ENCODE measurements around the gene LHCGR. TPM values are rescaled to one million over a fixed set of nuclear protein-coding genes. Genes with fewer than 3 reads are reported as not detected.

LHCGR gene
- not detected in 2 replicates for polyA plus RNA-seq (2012; rRNA removed)
- polyA plus RNA-seq (2012; cell fraction: cytosol; rRNA removed), result not detected in 2 replicates
- polyA plus RNA-seq (2012; cell fraction: nucleus; rRNA removed), result not detected in 2 replicates

GRCh38 chr2:48755473-48755872, at the start of gene LHCGR:
Gene LHCGR (minus strand): TSS chr2:48755724. CDS start chr2:48755671, 53 bp downstream.
- Histone ChIP-seq H3K36me3 (replicated peaks in 1 of 2; ENCODE audit: control insufficient read depth in 1 of 2, insufficient read depth in 2 of 2, low read length in 1 of 2) (no peaks in the 10 kb centered on the region), H3K79me2 (ENCODE audit: insufficient read depth) (no peaks in the 10 kb centered on the region), H3K9me3 (no peaks in the 10 kb centered on the region), H3K27ac (ENCODE audit: low read depth in 2 of 2, low read length in 1 of 2) (no peak within 1 kb of the TSS), H3K9ac (no peak within 1 kb of the TSS), H3K4me2 (no peak within 1 kb of the TSS), H3K4me3 (ENCODE audit: low read depth in 2 of 2, low read length in 1 of 2) (peak within 1 kb of the TSS in 1 of 2 experiments; percentile 0; a peak in 1 of 4 replicates), H3F3A (replicated peaks; ENCODE audit: insufficient read depth) (no peaks in the 10 kb centered on the region), H3K4me1 (ENCODE audit: control insufficient read depth in 1 of 2, insufficient read depth in 2 of 2, low read depth in 1 of 2, low read length in 1 of 2) (no peaks in the 10 kb centered on the region; a peak in 1 of 4 replicates), H3K9me2 (no peaks in the 10 kb centered on the region), H2AFZ (ENCODE audit: low read depth) (no peak within 1 kb of the TSS), H4K20me1 (ENCODE audit: insufficient read depth) (no peaks in the 10 kb centered on the region), H3K27me3 (ENCODE audit: insufficient read depth) (no peaks in the 10 kb centered on the region; the same call in 1 of the 2 replicates)
- CTCF ChIA-PET, result interaction anchor here (1.4 kb wide), 1 partner anchor 28 kb away, joined by 3 read pairs; no protein-coding TSS in a partner anchor
- TF ChIP-seq POLR2AphosphoS5 (IDR thresholded peaks at IDR 0.05; ENCODE audit: low read depth, low read length) (no peak), SMC3 (IDR thresholded peaks at IDR 0.05; ENCODE audit: low read depth, low read length) (no peak), FOXJ3 (CRISPR knock-in tag; IDR thresholded peaks at IDR 0.05) (no peak), SIN3A (IDR thresholded peaks at IDR 0.05; ENCODE audit: borderline replicate concordance, low read depth, low read length) (no peak), RCOR1 (IDR thresholded peaks at IDR 0.05; ENCODE audit: low read length) (no peak), MEF2A (IDR thresholded peaks at IDR 0.05; ENCODE audit: borderline replicate concordance, low read depth) (no peak), RFX5 (IDR thresholded peaks at IDR 0.05; ENCODE audit: low read length) (no peak), NRF1 (IDR thresholded peaks at IDR 0.05; ENCODE audit: low read depth, low read length) (no peak), ZBTB33 (IDR thresholded peaks at IDR 0.05; ENCODE audit: borderline replicate concordance, low read depth) (no peak), TCF12 (IDR thresholded peaks at IDR 0.05) (no peak)
- TF ChIP-seq, protein P1, sequence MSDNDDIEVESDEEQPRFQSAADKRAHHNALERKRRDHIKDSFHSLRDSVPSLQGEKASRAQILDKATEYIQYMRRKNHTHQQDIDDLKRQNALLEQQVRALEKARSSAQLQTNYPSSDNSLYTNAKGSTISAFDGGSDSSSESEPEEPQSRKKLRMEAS (IDR thresholded peaks at IDR 0.05; ENCODE audit: low read depth), result no peak
- TF ChIP-seq, protein P2, sequence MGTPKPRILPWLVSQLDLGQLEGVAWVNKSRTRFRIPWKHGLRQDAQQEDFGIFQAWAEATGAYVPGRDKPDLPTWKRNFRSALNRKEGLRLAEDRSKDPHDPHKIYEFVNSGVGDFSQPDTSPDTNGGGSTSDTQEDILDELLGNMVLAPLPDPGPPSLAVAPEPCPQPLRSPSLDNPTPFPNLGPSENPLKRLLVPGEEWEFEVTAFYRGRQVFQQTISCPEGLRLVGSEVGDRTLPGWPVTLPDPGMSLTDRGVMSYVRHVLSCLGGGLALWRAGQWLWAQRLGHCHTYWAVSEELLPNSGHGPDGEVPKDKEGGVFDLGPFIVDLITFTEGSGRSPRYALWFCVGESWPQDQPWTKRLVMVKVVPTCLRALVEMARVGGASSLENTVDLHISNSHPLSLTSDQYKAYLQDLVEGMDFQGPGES (IDR thresholded peaks at IDR 0.05; ENCODE audit: low read depth, low read length), result no peak
- TF ChIP-seq, protein P3, sequence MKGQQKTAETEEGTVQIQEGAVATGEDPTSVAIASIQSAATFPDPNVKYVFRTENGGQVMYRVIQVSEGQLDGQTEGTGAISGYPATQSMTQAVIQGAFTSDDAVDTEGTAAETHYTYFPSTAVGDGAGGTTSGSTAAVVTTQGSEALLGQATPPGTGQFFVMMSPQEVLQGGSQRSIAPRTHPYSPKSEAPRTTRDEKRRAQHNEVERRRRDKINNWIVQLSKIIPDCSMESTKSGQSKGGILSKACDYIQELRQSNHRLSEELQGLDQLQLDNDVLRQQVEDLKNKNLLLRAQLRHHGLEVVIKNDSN (IDR thresholded peaks at IDR 0.05; ENCODE audit: borderline replicate concordance, low read depth), result no peak
- 44% methylated on average over 25 of the region's 37 CpGs for WGBS (ENCODE audit: low lambda C conversion rate)
- POLR2A ChIA-PET, result no interaction called here
- DNase-seq, result peak; percentile 45

DNA sequence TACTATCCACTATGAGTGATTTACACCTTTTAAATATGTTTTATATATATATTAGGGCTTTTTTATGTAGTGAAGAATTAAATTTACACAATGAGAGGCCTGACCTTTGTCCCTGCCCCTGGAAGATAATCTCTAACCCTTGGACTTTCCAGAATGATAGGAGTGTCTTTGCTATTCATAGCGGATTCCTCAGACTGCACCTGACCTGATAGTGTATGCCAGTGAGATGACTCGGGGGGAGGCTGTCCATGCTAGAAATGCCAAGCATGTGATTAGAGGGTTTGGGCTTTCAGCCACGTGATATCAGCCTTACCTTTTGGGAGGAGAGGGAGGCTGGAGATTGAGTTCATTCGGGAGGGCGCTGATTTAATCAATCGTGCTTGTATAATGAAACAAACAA, 44.1 kb upstream of the LHCGR start:
- H3K27ac ChIP-seq (ENCODE audit: low read depth in 2 of 2, low read length in 1 of 2), result no peak overlapping the region
- H3K79me2 ChIP-seq (ENCODE audit: insufficient read depth), result no peaks in the 10 kb centered on the region
- no peaks in the 10 kb centered on the region for H3K36me3 ChIP-seq (replicated peaks in 1 of 2; ENCODE audit: control insufficient read depth in 1 of 2, insufficient read depth in 2 of 2, low read length in 1 of 2)
- H3K4me2 ChIP-seq, result no peak overlapping the region
- H3K9me2 ChIP-seq, result no peaks in the 10 kb centered on the region
- TF ChIP-seq GATA2 (CRISPR knock-in tag; IDR thresholded peaks at IDR 0.05) (no peak), ELF1 (IDR thresholded peaks at IDR 0.05) (no peak), POLR2AphosphoS5 (IDR thresholded peaks at IDR 0.05; ENCODE audit: low read depth, low read length) (no peak), FOXM1 (IDR thresholded peaks at IDR 0.05; ENCODE audit: low read depth) (no peak), RCOR1 (IDR thresholded peaks at IDR 0.05; ENCODE audit: low read length) (no peak), GABPA (IDR thresholded peaks at IDR 0.05; ENCODE audit: low read depth) (no peak), JUND (IDR thresholded peaks at IDR 0.05) (no peak), CTCF (IDR thresholded peaks at IDR 0.05) (no peak), SIN3A (IDR thresholded peaks at IDR 0.05; ENCODE audit: borderline replicate concordance, low read depth, low read length) (no peak)
- TF ChIP-seq, protein P3 (IDR thresholded peaks at IDR 0.05; ENCODE audit: borderline replicate concordance, low read depth), result no peak
- ChIA-PET POLR2A (no interaction called here), CTCF (no interaction called here)
- DNase-seq, result no peak
- no peaks in the 10 kb centered on the region for H4K20me1 ChIP-seq (ENCODE audit: insufficient read depth)
- no peak overlapping the region for H3K4me3 ChIP-seq (ENCODE audit: low read depth in 2 of 2, low read length in 1 of 2)
- 22% methylated on average over 6 of the region's 6 CpGs for WGBS (ENCODE audit: low lambda C conversion rate)
- no peak overlapping the region for H2AFZ ChIP-seq (ENCODE audit: low read depth)
- H3K27me3 ChIP-seq (ENCODE audit: insufficient read depth), result no peaks in the 10 kb centered on the region
- H3K9me3 ChIP-seq, result no peaks in the 10 kb centered on the region
- no peaks in the 10 kb centered on the region for H3F3A ChIP-seq (replicated peaks; ENCODE audit: insufficient read depth)
- no peaks in the 10 kb centered on the region for H3K4me1 ChIP-seq (ENCODE audit: control insufficient read depth in 1 of 2, insufficient read depth in 2 of 2, low read depth in 1 of 2, low read length in 1 of 2)
- no peak overlapping the region for H3K9ac ChIP-seq
